Esophagus squamous epithelium (tissue), 5 donors: ENCODE results near the gene KRT80. TPM values are rescaled to one million over a fixed set of nuclear protein-coding genes. Genes with fewer than 3 reads are reported as not detected.
A peak's percentile ranks its signal among the peaks of the same experiment; 100 is the strongest.

ENCODE experiments used
- DNase-seq: peaks from one replicate; lab custom pipeline; 2025; lab: John Stamatoyannopoulos, UW
- H3K27ac ChIP-seq, 4 donors: fragments of 200-600 bp; sonication (generic); one replicate each; pipeline ENCODE4 v1.5.1; 2016 to 2019; ENCODE audit warnings: mild to moderate bottlenecking in 1 of 4
- H3K27me3 ChIP-seq, 4 donors: fragments of 200-600 bp; sonication (generic); 1 replicate in 3 of 4; 2 replicates in 1 of 4; pipeline versions ENCODE4 v1.5.1 to v1.6.0; 2017 to 2021; ENCODE audit warnings: antibody characterized with exemption in 1 of 4
- H3K36me3 ChIP-seq, 3 donors: fragments of 200-600 bp; sonication (generic); one replicate each; pipeline ENCODE4 v1.5.1; 2016 to 2019
- H3K4me1 ChIP-seq, 3 donors: fragments of 200-600 bp; sonication (generic); one replicate each; pipeline ENCODE4 v1.5.1; 2017 to 2019
- H3K4me3 ChIP-seq, 4 donors: fragments of 200-600 bp; sonication (generic); 1 replicate in 3 of 4; 2 replicates in 1 of 4; pipeline ENCODE4 v1.5.1; 2016 to 2019; ENCODE audit warnings: mild to moderate bottlenecking in 2 of 4, moderate library complexity in 1 of 4
- H3K9me3 ChIP-seq, 3 donors: fragments of 200-600 bp; sonication (generic); one replicate each; pipeline ENCODE4 v1.5.1; 2016 to 2019
- POLR2A ChIP-seq, 4 donors: fragments of 450-650 bp; IDR thresholded peaks; one replicate each; pipeline ENCODE4 v1.6.1; 2017; ENCODE audit warnings: antibody characterized with exemption in 4 of 4, mild to moderate bottlenecking in 4 of 4, moderate library complexity in 3 of 4
- WGBS, 2 donors: methylation state at CpG; one replicate each; pipeline ENCODE4 v1.1.5; 2018; 5-methylcytosine and 5-hydroxymethylcytosine counted together
- intact Hi-C: fragments of 100-400 bp; cut with DNase I; formaldehyde crosslinking; loops from one replicate; pipeline ENCODE4 v1.15.0; 2022
- total RNA-seq, 4 donors: library from RNA; depleted of rRNA; stranded (reverse); fragments of >200 nt; gene quantifications; one replicate each; pipeline ENCODE4 v1.1.0, GENCODE V29; 2016
- TF ChIP-seq, protein P1 (sequence below), 6 experiments: fragments of 450-650 bp in 4 of 6; fragments of 200-600 bp in 2 of 6; sonication (generic) in 2 of 6; IDR thresholded peaks; one replicate each; pipeline ENCODE4 v1.5.1; 2016 to 2019; ENCODE audit warnings: antibody characterized with exemption in 6 of 6, mild to moderate bottlenecking in 4 of 6, moderate library complexity in 4 of 6
- donor health status: DM: yes; HTN: yes; CAD: no.

The KRT80 gene
- total RNA-seq, 4 donors from 2014 or later, result 11.4 to 39.6 (median 16.5) TPM

DNA sequence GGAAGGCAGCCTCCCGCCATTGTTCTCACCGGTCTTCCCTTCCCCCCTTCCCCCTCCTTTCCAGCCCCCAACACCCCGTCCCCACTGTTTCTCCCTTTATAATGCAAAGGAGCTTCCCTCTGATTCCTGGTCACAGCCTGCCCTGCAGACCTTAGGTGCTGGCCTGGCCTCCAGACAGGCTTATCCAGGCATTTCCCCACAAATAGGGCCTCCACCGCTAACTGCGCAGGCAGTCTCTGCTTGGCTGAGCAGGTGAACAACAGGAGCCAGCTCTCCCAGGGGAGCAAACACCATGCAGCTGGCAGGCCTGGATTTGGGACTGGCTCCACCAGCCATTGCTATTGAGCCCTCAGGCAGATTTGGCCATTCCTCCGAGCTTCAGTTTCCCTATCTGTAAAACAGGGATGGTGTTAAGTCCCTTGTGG is 66.3 kb downstream of the KRT80 start:
- Histone ChIP-seq H3K9me3 (no peaks in the 10 kb centered on the region), H3K36me3 (no peaks in the 10 kb centered on the region), H3K27ac (peak overlapping the region in 1 of 4 donors; percentile 50), H3K27me3 (peaks cover 0 to 38% (median 0%) of the 10 kb centered on the region in 4 donors), H3K4me3 (no peak overlapping the region), H3K4me1 (peaks cover 0 to 36% (median 6%) of the 10 kb centered on the region in 3 donors)
- intact Hi-C loops, result no loop called here
- WGBS, 2 donors, result 69 to 79% methylated on average over 5 to 6 of the region's 6 CpGs
- DNase-seq, result no peak
- TF ChIP-seq, protein P1, sequence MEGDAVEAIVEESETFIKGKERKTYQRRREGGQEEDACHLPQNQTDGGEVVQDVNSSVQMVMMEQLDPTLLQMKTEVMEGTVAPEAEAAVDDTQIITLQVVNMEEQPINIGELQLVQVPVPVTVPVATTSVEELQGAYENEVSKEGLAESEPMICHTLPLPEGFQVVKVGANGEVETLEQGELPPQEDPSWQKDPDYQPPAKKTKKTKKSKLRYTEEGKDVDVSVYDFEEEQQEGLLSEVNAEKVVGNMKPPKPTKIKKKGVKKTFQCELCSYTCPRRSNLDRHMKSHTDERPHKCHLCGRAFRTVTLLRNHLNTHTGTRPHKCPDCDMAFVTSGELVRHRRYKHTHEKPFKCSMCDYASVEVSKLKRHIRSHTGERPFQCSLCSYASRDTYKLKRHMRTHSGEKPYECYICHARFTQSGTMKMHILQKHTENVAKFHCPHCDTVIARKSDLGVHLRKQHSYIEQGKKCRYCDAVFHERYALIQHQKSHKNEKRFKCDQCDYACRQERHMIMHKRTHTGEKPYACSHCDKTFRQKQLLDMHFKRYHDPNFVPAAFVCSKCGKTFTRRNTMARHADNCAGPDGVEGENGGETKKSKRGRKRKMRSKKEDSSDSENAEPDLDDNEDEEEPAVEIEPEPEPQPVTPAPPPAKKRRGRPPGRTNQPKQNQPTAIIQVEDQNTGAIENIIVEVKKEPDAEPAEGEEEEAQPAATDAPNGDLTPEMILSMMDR (IDR thresholded peaks at IDR 0.05), result no peak
- no peak for TF ChIP-seq POLR2A (IDR thresholded peaks at IDR 0.05)

DNA sequence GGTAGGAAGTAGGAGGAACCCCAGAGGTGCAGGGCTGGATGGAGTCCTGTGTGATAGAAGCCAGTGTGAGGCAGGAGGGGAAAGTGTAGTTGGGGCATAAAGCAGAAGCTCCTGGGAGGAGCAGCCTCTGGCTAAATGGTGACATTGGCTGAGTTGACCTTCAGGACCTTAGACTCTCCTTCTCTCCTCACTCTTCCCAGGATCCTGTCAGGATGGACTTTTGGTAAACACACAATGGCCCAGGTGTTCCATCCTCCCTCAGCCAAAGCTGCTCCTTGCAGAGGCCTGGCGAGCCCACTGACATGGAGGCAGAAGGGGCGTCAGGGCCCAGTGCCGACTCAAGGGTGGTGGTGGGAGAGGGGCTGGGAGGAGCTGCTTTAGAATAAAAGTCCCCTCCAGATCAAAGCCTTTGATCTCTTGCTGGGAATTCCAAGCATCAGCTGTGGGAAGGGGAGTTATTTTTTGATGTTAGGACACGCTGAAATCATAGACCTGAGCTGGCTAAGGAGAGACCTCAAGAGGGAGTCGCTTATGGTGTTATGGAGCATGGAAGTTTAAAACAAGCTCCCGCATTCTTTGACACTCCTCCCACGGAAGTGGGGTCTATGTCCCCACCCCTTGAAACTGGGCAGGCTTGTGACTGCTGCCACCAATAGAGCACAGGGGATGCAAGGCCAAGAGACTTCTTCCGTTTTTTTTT is 68.2 kb downstream of the KRT80 start:
- H3K4me3 ChIP-seq, result no peak overlapping the region
- intact Hi-C loops, result no loop called here
- no peaks in the 10 kb centered on the region for H3K9me3 ChIP-seq
- TF ChIP-seq, protein P1 (IDR thresholded peaks at IDR 0.05), result no peak
- TF ChIP-seq POLR2A (IDR thresholded peaks at IDR 0.05), result no peak
- H3K4me1 ChIP-seq, result peaks cover 3 to 54% (median 19%) of the 10 kb centered on the region in 3 donors
- DNase-seq, result no peak
- no peaks in the 10 kb centered on the region for H3K36me3 ChIP-seq
- H3K27me3 ChIP-seq, result peaks cover 0 to 40% (median 0%) of the 10 kb centered on the region in 4 donors
- no peak overlapping the region for H3K27ac ChIP-seq
- 53 to 77% methylated on average over 5 of the region's 8 CpGs for WGBS, 2 donors

DNA sequence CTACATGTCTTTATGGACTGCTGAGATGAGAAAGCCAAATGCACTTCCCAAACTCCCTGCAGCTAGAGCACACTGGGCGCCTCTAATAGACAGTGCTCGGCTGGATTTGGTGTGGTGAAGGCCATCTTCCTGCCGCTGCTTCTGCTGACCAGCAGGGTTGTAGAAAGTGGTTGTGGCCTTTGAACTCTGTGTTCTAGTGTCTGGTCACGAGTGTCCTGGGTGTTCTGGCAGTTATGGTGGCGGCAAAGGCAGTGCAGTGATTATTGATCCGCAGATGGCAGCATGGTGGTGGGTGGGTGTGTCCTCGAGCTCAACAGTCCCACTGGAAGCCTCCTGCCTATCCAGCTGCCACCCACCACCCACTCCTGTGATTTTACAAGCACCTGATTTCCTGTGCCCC is 68.9 kb downstream of the KRT80 start:
- H3K4me1 ChIP-seq, result peaks cover 3 to 61% (median 19%) of the 10 kb centered on the region in 3 donors
- intact Hi-C loops, result no loop called here
- H3K27me3 ChIP-seq, result peaks cover 0 to 40% (median 0%) of the 10 kb centered on the region in 4 donors
- no peak overlapping the region for H3K4me3 ChIP-seq
- TF ChIP-seq, protein P1 (IDR thresholded peaks at IDR 0.05), result no peak
- TF ChIP-seq POLR2A (IDR thresholded peaks at IDR 0.05), result no peak
- no peaks in the 10 kb centered on the region for H3K36me3 ChIP-seq
- no peak for DNase-seq
- H3K27ac ChIP-seq, result no peak overlapping the region
- 72 to 78% methylated on average over 6 to 7 of the region's 7 CpGs for WGBS, 2 donors
- no peaks in the 10 kb centered on the region for H3K9me3 ChIP-seq

DNA sequence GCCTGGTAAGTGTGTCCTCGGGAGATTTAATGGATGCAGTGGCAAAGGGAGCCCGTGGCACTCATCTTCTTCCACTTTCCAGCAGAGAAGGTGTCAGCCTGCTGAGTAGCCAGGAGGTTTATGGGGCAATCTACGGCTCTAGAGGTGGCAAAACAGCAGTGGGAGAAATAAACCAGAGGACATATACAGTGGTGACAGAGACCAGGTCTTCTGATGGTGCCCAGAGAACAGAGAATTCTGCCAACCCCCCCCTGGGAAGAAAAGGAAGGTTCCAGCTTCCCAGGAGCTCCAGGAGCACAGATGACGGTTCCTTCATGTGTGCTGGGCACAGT is 69.3 kb downstream of the KRT80 start:
- intact Hi-C loops, result no loop called here
- Histone ChIP-seq H3K27me3 (peaks cover 0 to 40% (median 0%) of the 10 kb centered on the region in 4 donors), H3K36me3 (no peaks in the 10 kb centered on the region), H3K4me1 (peaks cover 3 to 61% (median 19%) of the 10 kb centered on the region in 3 donors), H3K9me3 (no peaks in the 10 kb centered on the region), H3K4me3 (no peak overlapping the region), H3K27ac (no peak overlapping the region)
- WGBS, 2 donors, result 41 to 64% methylated on average over 3 to 4 of the region's 4 CpGs
- no peak for DNase-seq
- no peak for TF ChIP-seq POLR2A (IDR thresholded peaks at IDR 0.05)
- TF ChIP-seq, protein P1 (IDR thresholded peaks at IDR 0.05), result no peak

- DNase-seq, result no peak
- Histone ChIP-seq H3K9me3 (no peaks in the 10 kb centered on the region), H3K27me3 (peaks cover 0 to 40% (median 0%) of the 10 kb centered on the region in 4 donors), H3K27ac (no peak overlapping the region), H3K4me3 (no peak overlapping the region), H3K36me3 (no peaks in the 10 kb centered on the region), H3K4me1 (peaks cover 3 to 62% (median 21%) of the 10 kb centered on the region in 3 donors)
- intact Hi-C loops, result no loop called here
- no peak for TF ChIP-seq POLR2A (IDR thresholded peaks at IDR 0.05)
- TF ChIP-seq, protein P1 (IDR thresholded peaks at IDR 0.05), result peak; percentile 37 to 87 (median 54)
- 37 to 44% methylated on average over 4 of the region's 18 CpGs for WGBS, 2 donors
Observed at GRCh38 chr12:52121824-52122539, 69.8 kb downstream of the KRT80 start.
